IMR-90 (cell line): Measurements from ENCODE around the gene MAG. TPM values are rescaled to one million over a fixed set of nuclear protein-coding genes. Genes with fewer than 3 reads are reported as not detected.

ENCODE experiments used
- ATAC-seq: fragments of 200-7000 bp; cut with Tn5 transposase; 2 replicates; pipeline ENCODE4 v1.9.1; 2020; ENCODE audit warnings: low read depth, mild to moderate bottlenecking, moderate library complexity
- Bru-seq: library from RNA; stranded (reverse); fragments of 400-500 nt; gene quantifications from one replicate; lab custom pipeline; 2021; lab: Mats Ljungman, UMichigan
- BruChase-seq, 2 experiments: library from RNA; stranded (reverse); fragments of 400-500 nt; gene quantifications; one replicate each; lab custom pipeline; 2021; lab: Mats Ljungman, UMichigan
- BruUV-seq: library from RNA; stranded (reverse); fragments of 400-500 nt; replicated peaks from 2 replicates; lab custom pipeline; 2021; lab: Mats Ljungman, UMichigan
- CTCF ChIA-PET: fragments of 300-600 bp; formaldehyde crosslinking; extraction: SDS; loops from one replicate; lab custom pipeline; 2021; ENCODE audit warnings: antibody characterized with exemption; lab: Yijun Ruan, JAX
- POLR2A ChIA-PET: fragments of 300-600 bp; sonication (Branson Sonifier 250); formaldehyde crosslinking; loops from one replicate; lab custom pipeline; 2022; ENCODE audit warnings: antibody characterized with exemption; ENCODE audit not compliant: unreplicated experiment; lab: Charles Lee
- DNase-seq: peaks from one replicate; pipeline ENCODE4 v3.0.0; 2013
- H2AFZ ChIP-seq: replicated peaks from 2 replicates; pipeline ENCODE3; 2013; ENCODE audit warnings: low read length, mild to moderate bottlenecking; ENCODE audit not compliant: poor library complexity
- H2AK5ac ChIP-seq: 2 replicates; pipeline ENCODE4 v1.6.1; 2013; ENCODE audit warnings: low read depth, low read length, inconsistent platforms
- H2AK9ac ChIP-seq: replicated peaks from 2 replicates; pipeline ENCODE3; 2013; ENCODE audit warnings: mild to moderate bottlenecking, low read depth, low read length, moderate library complexity; ENCODE audit not compliant: poor library complexity
- H2BK120ac ChIP-seq: 2 replicates; pipeline ENCODE4 v1.6.1; 2013; ENCODE audit warnings: low read depth, low read length, inconsistent platforms
- H2BK15ac ChIP-seq: 3 replicates; pipeline ENCODE4 v1.6.1; 2013; ENCODE audit warnings: low read depth, low read length, inconsistent platforms
- H2BK20ac ChIP-seq: 2 replicates; pipeline ENCODE4 v1.6.1; 2013; ENCODE audit warnings: low read depth, mild to moderate bottlenecking, inconsistent platforms, low read length, moderate library complexity
- H2BK5ac ChIP-seq: 2 replicates; pipeline ENCODE4 v1.6.1; 2013; ENCODE audit warnings: mild to moderate bottlenecking, low read depth, low read length, inconsistent platforms; ENCODE audit not compliant: poor library complexity, severe bottlenecking
- H3K14ac ChIP-seq: replicated peaks from 2 replicates; pipeline ENCODE4 v1.6.1; 2013; ENCODE audit warnings: low read depth, low read length, inconsistent platforms
- H3K18ac ChIP-seq: 2 replicates; pipeline ENCODE4 v1.6.1; 2013; ENCODE audit warnings: low read depth, low read length, control low read depth
- H3K23ac ChIP-seq: 2 replicates; pipeline ENCODE4 v1.6.1; 2013; ENCODE audit warnings: low read depth, low read length, inconsistent platforms
- H3K27ac ChIP-seq: 2 replicates; pipeline ENCODE4 v1.5.1; 2013; ENCODE audit warnings: mild to moderate bottlenecking, control low read depth, low read length; ENCODE audit not compliant: insufficient read depth
- H3K27me3 ChIP-seq: 2 replicates; pipeline ENCODE4 v1.6.1; 2013; ENCODE audit warnings: low read length; ENCODE audit not compliant: control insufficient read depth, insufficient read depth
- H3K36me3 ChIP-seq: 2 replicates; pipeline ENCODE4 v1.6.1; 2013; ENCODE audit warnings: low read length, mixed read lengths; ENCODE audit not compliant: control insufficient read depth, insufficient read depth
- H3K4ac ChIP-seq: 2 replicates; pipeline ENCODE4 v1.6.1; 2013; ENCODE audit warnings: low read depth, low read length, inconsistent platforms
- H3K4me1 ChIP-seq: 2 replicates; pipeline ENCODE4 v1.6.1; 2013; ENCODE audit warnings: low read length, mixed read lengths; ENCODE audit not compliant: control insufficient read depth, insufficient read depth
- H3K4me2 ChIP-seq: 2 replicates; pipeline ENCODE4 v1.6.1; 2013; ENCODE audit warnings: low read depth, mild to moderate bottlenecking, control low read depth, low read length, moderate library complexity
- H3K4me3 ChIP-seq: 2 replicates; pipeline ENCODE4 v1.5.1; 2013; ENCODE audit warnings: low read depth, mild to moderate bottlenecking, control low read depth, low read length, moderate library complexity; ENCODE audit not compliant: insufficient read depth
- H3K56ac ChIP-seq: 2 replicates; pipeline ENCODE4 v1.6.1; 2013; ENCODE audit warnings: low read length, inconsistent platforms; ENCODE audit not compliant: insufficient read depth; ENCODE audit errors: extremely low read depth
- H3K79me1 ChIP-seq, 2 experiments: 2 replicates each; pipeline ENCODE4 v1.6.1; 2013; ENCODE audit warnings: low read length in 2 of 2, inconsistent platforms in 1 of 2, low read depth in 1 of 2
- H3K9ac ChIP-seq: 2 replicates; pipeline ENCODE4 v1.6.1; 2013; ENCODE audit warnings: low read depth, low read length, control low read depth
- H3K9me1 ChIP-seq: 2 replicates; pipeline ENCODE4 v1.6.1; 2013; ENCODE audit warnings: low read length, inconsistent platforms; ENCODE audit not compliant: insufficient read depth
- H3K9me3 ChIP-seq: 2 replicates; pipeline ENCODE4 v1.6.1; 2013; ENCODE audit warnings: low read length; ENCODE audit not compliant: control insufficient read depth, insufficient read depth
- H4K20me1 ChIP-seq: 2 replicates; pipeline ENCODE4 v1.6.1; 2013; ENCODE audit warnings: low read length, inconsistent platforms; ENCODE audit not compliant: insufficient read depth
- H4K5ac ChIP-seq: 2 replicates; pipeline ENCODE4 v1.6.1; 2013; ENCODE audit warnings: mild to moderate bottlenecking, low read depth, low read length, control low read depth
- H4K8ac ChIP-seq, 2 experiments: 2 replicates each; pipeline ENCODE4 v1.6.1; 2013; ENCODE audit warnings: low read depth in 2 of 2, low read length in 2 of 2, control low read depth in 1 of 2, inconsistent platforms in 1 of 2
- H4K91ac ChIP-seq: 2 replicates; pipeline ENCODE4 v1.6.1; 2013; ENCODE audit warnings: low read depth, low read length, inconsistent platforms; ENCODE audit not compliant: insufficient read depth
- BHLHE40 ChIP-seq: fragments of 150-350 bp; IDR thresholded peaks from 2 replicates; pipeline ENCODE4 v1.6.1; 2016; ENCODE audit warnings: mild to moderate bottlenecking, low read depth, low read length
- CEBPB ChIP-seq: IDR thresholded peaks from 2 replicates; pipeline ENCODE4 v1.6.1; 2012; ENCODE audit warnings: low read depth, low read length, improper control_type of control experiment
- CHD1 ChIP-seq: IDR thresholded peaks from 2 replicates; pipeline ENCODE4 v1.6.1; 2012; ENCODE audit warnings: low read depth, low read length, improper control_type of control experiment
- MAFK ChIP-seq: IDR thresholded peaks from 2 replicates; pipeline ENCODE4 v1.6.1; 2012; ENCODE audit warnings: low read depth, low read length, improper control_type of control experiment
- MXI1 ChIP-seq: IDR thresholded peaks from 2 replicates; pipeline ENCODE4 v1.6.1; 2012; ENCODE audit warnings: low read depth, mild to moderate bottlenecking, low read length, moderate library complexity, borderline replicate concordance
- NFE2L2 ChIP-seq: fragments of 150-350 bp; IDR thresholded peaks from 2 replicates; pipeline ENCODE4 v1.6.1; 2016; ENCODE audit warnings: low read depth, mild to moderate bottlenecking, low read length
- POLR2A ChIP-seq: IDR thresholded peaks from 2 replicates; pipeline ENCODE4 v1.6.1; 2012; ENCODE audit warnings: mild to moderate bottlenecking, low read depth, low read length
- RAD21 ChIP-seq: IDR thresholded peaks from 2 replicates; pipeline ENCODE4 v1.6.1; 2012; ENCODE audit warnings: low read length, improper control_type of control experiment
- RCOR1 ChIP-seq: IDR thresholded peaks from 2 replicates; pipeline ENCODE4 v1.6.1; 2012; ENCODE audit warnings: mild to moderate bottlenecking, low read length, improper control_type of control experiment; ENCODE audit not compliant: insufficient replicate concordance
- RFX5 ChIP-seq: IDR thresholded peaks from 2 replicates; pipeline ENCODE4 v1.8.0; 2012; ENCODE audit warnings: low read depth, mild to moderate bottlenecking, low read length, moderate library complexity
- SMC3 ChIP-seq: fragments of 150-350 bp; IDR thresholded peaks from 2 replicates; pipeline ENCODE4 v1.6.1; 2016; ENCODE audit warnings: low read depth, mild to moderate bottlenecking, antibody characterized with exemption, low read length, moderate library complexity
- WGBS, 2 experiments: methylation state at CpG; one replicate each; pipeline versions ENCODE4 v1.1.5 to v1.1.7; 2013; ENCODE audit warnings: missing lambda C conversion rate in 2 of 2; ENCODE audit not compliant: insufficient read length in 1 of 2; ENCODE audit errors: extremely low coverage in 2 of 2; 5-methylcytosine and 5-hydroxymethylcytosine counted together
- dilution Hi-C: fragments of 300-500 bp; cut with HindIII; formaldehyde crosslinking; loops from one replicate; pipeline ENCODE4 v1.14.3; 2018; ENCODE audit warnings: low sequenced_read_pairs; ENCODE audit not compliant: unreplicated experiment
- in situ Hi-C: fragments of 300-500 bp; cut with MboI; formaldehyde crosslinking; loops from 3 replicates; pipeline ENCODE4 v1.14.3; 2019; ENCODE audit warnings: low sequenced_read_pairs, inconsistent platforms, mixed read lengths
- intact Hi-C: fragments of 100-400 bp; cut with micrococcal nuclease; formaldehyde crosslinking; loops from 2 replicates; pipeline ENCODE4 v1.10.0; 2022
- long read RNA-seq: library from polyadenylated mRNA; unstranded; transcript quantifications from one replicate; pipeline ENCODE4 v2.0.0, GENCODE V29; 2021; ENCODE audit not compliant: unreplicated experiment
- polyA plus RNA-seq, 3 experiments: library from polyadenylated mRNA; depleted of rRNA; stranded (reverse); fragments of >200 nt; gene quantifications; 2 replicates each; pipeline ENCODE4 v1.2.3, GENCODE V29; 2012; ENCODE audit warnings: low replicate concordance in 1 of 3
- total RNA-seq: library from RNA; depleted of rRNA; stranded (reverse); fragments of >200 nt; gene quantifications from 2 replicates; pipeline ENCODE4 v1.2.3, GENCODE V29; 2012; rRNA removed
- TF ChIP-seq, protein P1 (sequence below): fragments of 150-350 bp; IDR thresholded peaks from 2 replicates; pipeline ENCODE4 v1.6.1; 2017; ENCODE audit warnings: mild to moderate bottlenecking, antibody characterized with exemption, low read length, low read depth
- TF ChIP-seq, protein P2 (sequence below): fragments of 150-350 bp; IDR thresholded peaks from 2 replicates; pipeline ENCODE4 v1.6.1; 2016; ENCODE audit warnings: low read depth, mild to moderate bottlenecking, low read length, moderate library complexity, borderline replicate concordance

MAG gene, protein sequence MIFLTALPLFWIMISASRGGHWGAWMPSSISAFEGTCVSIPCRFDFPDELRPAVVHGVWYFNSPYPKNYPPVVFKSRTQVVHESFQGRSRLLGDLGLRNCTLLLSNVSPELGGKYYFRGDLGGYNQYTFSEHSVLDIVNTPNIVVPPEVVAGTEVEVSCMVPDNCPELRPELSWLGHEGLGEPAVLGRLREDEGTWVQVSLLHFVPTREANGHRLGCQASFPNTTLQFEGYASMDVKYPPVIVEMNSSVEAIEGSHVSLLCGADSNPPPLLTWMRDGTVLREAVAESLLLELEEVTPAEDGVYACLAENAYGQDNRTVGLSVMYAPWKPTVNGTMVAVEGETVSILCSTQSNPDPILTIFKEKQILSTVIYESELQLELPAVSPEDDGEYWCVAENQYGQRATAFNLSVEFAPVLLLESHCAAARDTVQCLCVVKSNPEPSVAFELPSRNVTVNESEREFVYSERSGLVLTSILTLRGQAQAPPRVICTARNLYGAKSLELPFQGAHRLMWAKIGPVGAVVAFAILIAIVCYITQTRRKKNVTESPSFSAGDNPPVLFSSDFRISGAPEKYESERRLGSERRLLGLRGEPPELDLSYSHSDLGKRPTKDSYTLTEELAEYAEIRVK
- not detected in 2 replicates for total RNA-seq
- not detected in 2 replicates for polyA plus RNA-seq (2012; rRNA removed)
- polyA plus RNA-seq (2012; cell fraction: cytosol; rRNA removed), result not detected in 2 replicates
- not detected in 2 replicates for polyA plus RNA-seq (2012; cell fraction: nucleus; rRNA removed; ENCODE audit: low replicate concordance)
- not detected for Bru-seq, nascent RNA
- BruChase-seq, experiment 1, labeled RNA remaining after a 6-hour chase, result not detected
- not detected for BruChase-seq, experiment 2, labeled RNA remaining after a 2-hour chase
- long read RNA-seq, result 0 reads

DNA sequence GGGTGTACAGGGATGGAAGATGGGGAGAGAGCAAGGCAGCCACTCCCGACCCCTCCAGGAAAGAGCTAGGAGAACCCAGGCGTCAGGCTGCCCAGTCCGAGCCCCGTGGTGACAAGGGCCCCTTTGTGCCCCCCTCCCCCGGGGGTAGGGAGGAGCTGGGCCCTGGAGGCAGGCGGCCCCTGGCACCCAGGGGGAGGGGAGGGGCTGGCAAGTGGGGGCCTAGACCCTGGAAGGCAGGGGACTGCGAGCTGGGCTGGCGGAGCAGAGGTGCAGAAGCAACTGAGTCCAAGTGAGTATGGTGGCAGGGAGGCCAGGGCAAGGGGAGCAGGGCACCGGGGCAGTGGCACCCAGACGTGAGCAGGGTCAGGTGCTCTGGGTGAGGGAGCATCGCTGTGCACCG, at the start of gene MAG:
TSS of gene MAG (plus strand) at position 246 of the 400 bp plus-strand sequence. CDS start 3,248 bp downstream, outside the sequence.
- intact Hi-C loops, result no loop called here
- in situ Hi-C loops, result no loop called here
- no peak for TF ChIP-seq RCOR1
- TF ChIP-seq CEBPB, result no peak
- TF ChIP-seq, protein P1, sequence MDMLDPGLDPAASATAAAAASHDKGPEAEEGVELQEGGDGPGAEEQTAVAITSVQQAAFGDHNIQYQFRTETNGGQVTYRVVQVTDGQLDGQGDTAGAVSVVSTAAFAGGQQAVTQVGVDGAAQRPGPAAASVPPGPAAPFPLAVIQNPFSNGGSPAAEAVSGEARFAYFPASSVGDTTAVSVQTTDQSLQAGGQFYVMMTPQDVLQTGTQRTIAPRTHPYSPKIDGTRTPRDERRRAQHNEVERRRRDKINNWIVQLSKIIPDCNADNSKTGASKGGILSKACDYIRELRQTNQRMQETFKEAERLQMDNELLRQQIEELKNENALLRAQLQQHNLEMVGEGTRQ, result no peak
- no peak for TF ChIP-seq SMC3
- TF ChIP-seq POLR2A, result no peak
- TF ChIP-seq BHLHE40, result no peak
- TF ChIP-seq RFX5, result no peak
- TF ChIP-seq MXI1, result no peak
- TF ChIP-seq NFE2L2, result no peak
- no peak for TF ChIP-seq RAD21
- TF ChIP-seq MAFK, result no peak
- TF ChIP-seq CHD1, result no peak
- TF ChIP-seq, protein P2, sequence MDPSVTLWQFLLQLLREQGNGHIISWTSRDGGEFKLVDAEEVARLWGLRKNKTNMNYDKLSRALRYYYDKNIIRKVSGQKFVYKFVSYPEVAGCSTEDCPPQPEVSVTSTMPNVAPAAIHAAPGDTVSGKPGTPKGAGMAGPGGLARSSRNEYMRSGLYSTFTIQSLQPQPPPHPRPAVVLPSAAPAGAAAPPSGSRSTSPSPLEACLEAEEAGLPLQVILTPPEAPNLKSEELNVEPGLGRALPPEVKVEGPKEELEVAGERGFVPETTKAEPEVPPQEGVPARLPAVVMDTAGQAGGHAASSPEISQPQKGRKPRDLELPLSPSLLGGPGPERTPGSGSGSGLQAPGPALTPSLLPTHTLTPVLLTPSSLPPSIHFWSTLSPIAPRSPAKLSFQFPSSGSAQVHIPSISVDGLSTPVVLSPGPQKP, result no peak

More for the DNA sequence above, at the start of gene MAG:
- Histone ChIP-seq H2AK5ac (no peak within 1 kb of the TSS), H2BK20ac (no peak within 1 kb of the TSS), H4K20me1 (no peaks in the 10 kb centered on the region), H3K14ac (no peak within 1 kb of the TSS), H3K4me1 (no peaks in the 10 kb centered on the region), H2BK120ac (no peak within 1 kb of the TSS), H3K4me2 (no peak within 1 kb of the TSS), H3K18ac (no peak within 1 kb of the TSS), H3K23ac (no peak within 1 kb of the TSS), H3K27ac (no peak within 1 kb of the TSS), H3K56ac (no peak within 1 kb of the TSS), H4K91ac (no peak within 1 kb of the TSS), H3K4me3 (no peak within 1 kb of the TSS), H4K8ac (no peak within 1 kb of the TSS), H3K36me3 (no peaks in the 10 kb centered on the region), H2BK15ac (no peak within 1 kb of the TSS), H3K9me3 (no peaks in the 10 kb centered on the region), H3K79me1 (no peaks in the 10 kb centered on the region), H3K27me3 (peaks cover 25% of the 10 kb centered on the region), H3K4ac (no peak within 1 kb of the TSS), H2AK9ac (no peak within 1 kb of the TSS), H4K5ac (no peak within 1 kb of the TSS), H3K9ac (no peak within 1 kb of the TSS), H2BK5ac (no peak within 1 kb of the TSS), H3K9me1 (no peaks in the 10 kb centered on the region), H2AFZ (peak within 1 kb of the TSS; percentile 32)
- ATAC-seq (no peak), DNase-seq (no peak)
- 73% methylated on average over 3 of the region's 12 CpGs; no CpG with 5 or more reads in 1 of the 2 experiments for WGBS, 2 experiments
- CTCF ChIA-PET, result interaction anchor here (0.5 kb wide), 1 partner anchor 164 kb away, joined by 3 read pairs; no protein-coding TSS in a partner anchor
- no TSS peak for BruUV-seq
- POLR2A ChIA-PET, result no interaction called here
- dilution Hi-C loops, result no loop called here
